ENCODE data around the gene B3GNT7.
A peak's percentile ranks its signal among the peaks of the same experiment; 100 is the strongest.
"Not testable (repeated sequence)": the region's sequence is repeated elsewhere in the genome, so short reads cannot be mapped to it uniquely, and the experiment has no call there.

The B3GNT7 gene, protein sequence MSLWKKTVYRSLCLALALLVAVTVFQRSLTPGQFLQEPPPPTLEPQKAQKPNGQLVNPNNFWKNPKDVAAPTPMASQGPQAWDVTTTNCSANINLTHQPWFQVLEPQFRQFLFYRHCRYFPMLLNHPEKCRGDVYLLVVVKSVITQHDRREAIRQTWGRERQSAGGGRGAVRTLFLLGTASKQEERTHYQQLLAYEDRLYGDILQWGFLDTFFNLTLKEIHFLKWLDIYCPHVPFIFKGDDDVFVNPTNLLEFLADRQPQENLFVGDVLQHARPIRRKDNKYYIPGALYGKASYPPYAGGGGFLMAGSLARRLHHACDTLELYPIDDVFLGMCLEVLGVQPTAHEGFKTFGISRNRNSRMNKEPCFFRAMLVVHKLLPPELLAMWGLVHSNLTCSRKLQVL

DNA sequence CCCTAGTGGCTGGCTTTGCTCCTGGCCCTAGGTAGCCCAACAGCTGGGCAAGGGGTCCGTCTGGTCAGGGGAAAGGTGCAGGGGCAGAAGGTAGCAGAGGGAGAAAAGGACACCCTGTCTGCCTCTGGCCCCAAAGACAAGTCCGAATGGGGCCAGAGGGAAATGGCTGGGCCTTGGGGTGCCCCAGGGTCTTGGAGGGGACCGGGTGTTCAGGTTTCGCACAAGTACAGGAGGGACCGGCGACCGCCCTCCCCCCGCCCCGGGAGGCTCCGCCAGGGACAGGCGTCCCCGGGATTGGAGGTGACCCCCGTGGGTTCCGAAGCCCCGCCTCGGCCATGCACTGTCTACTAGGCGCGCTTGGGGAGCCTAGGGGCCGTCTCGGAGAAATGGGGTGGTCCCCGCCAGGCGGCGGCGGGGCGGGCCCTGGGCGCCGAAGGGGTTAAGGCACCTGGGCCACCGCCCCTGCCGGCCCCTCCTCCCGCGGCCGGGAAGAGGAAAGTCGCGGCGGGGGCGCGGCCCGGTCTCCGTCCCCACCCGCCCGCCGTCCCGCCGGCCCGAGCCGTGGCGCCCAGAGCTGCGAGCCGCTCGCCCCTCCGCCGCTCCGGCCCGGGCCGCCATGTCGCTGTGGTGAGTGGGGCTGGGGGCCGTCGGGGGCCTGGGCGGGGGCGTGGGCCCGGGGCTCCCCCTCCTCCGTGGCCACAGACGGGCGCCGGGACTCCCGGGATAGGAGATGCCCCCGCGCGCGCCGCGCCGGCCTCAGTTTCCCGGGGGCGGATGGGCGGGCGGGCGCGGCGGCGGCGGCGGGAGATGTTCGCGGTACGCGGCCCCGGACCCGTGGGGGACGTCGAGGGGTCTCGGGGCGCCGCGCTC lies at the start of gene B3GNT7:
TSS of gene B3GNT7 (plus strand) at position 523 of the 870 bp plus-strand sequence. CDS start at position 617, 94 bp downstream.
- TF ChIP-seq, protein P1, sequence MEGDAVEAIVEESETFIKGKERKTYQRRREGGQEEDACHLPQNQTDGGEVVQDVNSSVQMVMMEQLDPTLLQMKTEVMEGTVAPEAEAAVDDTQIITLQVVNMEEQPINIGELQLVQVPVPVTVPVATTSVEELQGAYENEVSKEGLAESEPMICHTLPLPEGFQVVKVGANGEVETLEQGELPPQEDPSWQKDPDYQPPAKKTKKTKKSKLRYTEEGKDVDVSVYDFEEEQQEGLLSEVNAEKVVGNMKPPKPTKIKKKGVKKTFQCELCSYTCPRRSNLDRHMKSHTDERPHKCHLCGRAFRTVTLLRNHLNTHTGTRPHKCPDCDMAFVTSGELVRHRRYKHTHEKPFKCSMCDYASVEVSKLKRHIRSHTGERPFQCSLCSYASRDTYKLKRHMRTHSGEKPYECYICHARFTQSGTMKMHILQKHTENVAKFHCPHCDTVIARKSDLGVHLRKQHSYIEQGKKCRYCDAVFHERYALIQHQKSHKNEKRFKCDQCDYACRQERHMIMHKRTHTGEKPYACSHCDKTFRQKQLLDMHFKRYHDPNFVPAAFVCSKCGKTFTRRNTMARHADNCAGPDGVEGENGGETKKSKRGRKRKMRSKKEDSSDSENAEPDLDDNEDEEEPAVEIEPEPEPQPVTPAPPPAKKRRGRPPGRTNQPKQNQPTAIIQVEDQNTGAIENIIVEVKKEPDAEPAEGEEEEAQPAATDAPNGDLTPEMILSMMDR (conservative IDR thresholded peaks at IDR 0.05; ENCODE audit: low read length): no peak
- no peak within 1 kb of the TSS for H3K4me3 ChIP-seq (ENCODE audit: low read length)

DNA sequence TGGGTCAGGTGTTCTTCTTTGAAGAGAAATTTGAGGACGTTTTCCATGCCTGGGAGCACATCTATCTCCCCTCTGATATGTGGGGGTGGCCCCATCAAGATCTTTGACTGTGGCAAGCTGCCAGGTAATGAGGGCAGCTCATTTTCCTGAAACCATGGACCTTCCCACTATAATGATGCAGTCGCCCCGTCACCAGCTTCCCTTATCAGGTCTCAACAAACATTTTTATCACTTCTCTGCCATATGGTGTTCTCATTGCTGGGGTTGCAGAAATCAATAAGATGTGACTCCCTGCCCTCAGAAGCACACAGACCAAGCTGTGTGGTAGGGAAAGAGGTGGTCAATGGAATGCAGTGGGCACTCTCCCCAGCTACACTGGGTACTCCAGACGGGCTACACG lies 48.4 kb upstream of the B3GNT7 start:
- TF ChIP-seq, protein P1 (conservative IDR thresholded peaks at IDR 0.05; ENCODE audit: low read length): no peak
- DNase-seq (ENCODE audit: low read depth): no peak
- no peak overlapping the region for H3K4me3 ChIP-seq (ENCODE audit: low read length)

More for the DNA sequence above, at the start of gene B3GNT7:
- no peak for DNase-seq (ENCODE audit: low read depth)

DNA sequence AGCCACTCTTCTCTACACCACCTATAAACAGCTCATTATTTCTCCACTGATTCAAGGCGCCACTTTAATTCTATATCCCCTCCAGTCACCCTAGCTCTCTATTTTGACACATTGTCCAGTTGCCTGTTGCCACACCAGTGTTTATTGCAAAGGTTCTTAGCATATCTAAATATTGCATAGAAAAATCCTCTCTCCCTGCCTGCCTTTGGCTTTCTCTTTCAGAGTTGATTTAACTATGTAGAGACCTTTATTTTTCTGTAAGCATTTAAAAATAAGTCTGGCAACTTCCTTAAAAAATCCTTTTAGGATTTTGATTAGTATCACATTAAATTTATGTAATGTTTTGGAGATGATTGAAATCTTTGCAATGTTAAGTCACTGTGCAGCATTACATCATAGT lies 47.9 kb upstream of the B3GNT7 start:
- no peak overlapping the region for H3K4me3 ChIP-seq (ENCODE audit: low read length)
- no peak for DNase-seq (ENCODE audit: low read depth)
- TF ChIP-seq, protein P1 (conservative IDR thresholded peaks at IDR 0.05; ENCODE audit: low read length): no peak

DNA sequence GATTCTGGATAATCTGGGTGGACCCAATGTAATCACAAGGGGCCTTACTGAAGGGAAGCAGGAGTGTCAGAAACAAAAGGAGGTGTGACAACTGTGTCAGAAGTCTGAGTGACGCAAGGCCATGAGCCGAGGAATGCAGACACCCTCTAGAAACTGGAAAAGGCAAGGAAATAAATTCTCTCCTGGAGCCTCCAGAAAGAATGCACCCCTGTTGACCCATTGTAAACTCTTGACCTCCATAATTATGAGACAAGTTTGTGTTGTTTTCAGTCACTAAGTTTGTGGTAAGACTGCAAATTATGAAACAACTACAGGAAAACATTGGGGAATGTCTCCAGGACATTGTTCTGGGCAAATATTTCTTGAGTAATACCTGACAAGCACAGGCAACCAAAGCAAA lies 47.3 kb upstream of the B3GNT7 start:
- TF ChIP-seq, protein P1 (conservative IDR thresholded peaks at IDR 0.05; ENCODE audit: low read length): no peak
- no peak overlapping the region for H3K4me3 ChIP-seq (ENCODE audit: low read length)
- DNase-seq (ENCODE audit: low read depth): peak; percentile 67

DNA sequence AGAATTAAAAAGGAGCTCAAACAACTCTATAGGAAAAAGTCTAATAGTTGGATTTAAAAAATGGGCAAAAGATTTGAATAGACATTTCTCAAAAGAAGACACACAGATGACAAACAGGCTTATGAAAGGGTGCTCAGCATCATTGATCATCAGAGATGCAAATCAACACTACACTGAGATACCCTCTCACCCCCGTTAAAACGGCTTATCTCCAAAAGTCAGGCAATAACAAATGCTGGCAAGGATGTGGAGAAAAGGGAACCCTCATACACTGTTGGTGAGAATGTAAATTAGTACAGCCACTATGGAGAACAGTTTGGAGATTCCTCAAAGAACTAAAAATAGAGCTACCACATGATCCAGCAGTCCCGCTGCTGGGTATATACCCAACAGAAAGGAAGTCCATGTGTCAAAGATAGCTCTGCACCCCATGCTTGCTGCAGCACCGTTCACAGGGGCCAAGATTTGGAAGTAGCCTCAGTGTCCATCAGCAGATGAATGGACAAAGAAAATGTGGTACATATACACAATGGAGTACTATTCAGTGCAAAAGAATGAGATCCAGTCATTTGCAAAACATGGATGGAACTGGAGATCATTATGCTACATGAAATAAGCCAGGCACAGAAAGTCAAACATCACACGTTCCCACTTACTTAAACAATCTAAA lies 46.7 kb upstream of the B3GNT7 start:
- no peak for DNase-seq (ENCODE audit: low read depth)
- TF ChIP-seq, protein P1 (conservative IDR thresholded peaks at IDR 0.05; ENCODE audit: low read length): no peak
- H3K4me3 ChIP-seq (ENCODE audit: low read length): no peak overlapping the region

DNA sequence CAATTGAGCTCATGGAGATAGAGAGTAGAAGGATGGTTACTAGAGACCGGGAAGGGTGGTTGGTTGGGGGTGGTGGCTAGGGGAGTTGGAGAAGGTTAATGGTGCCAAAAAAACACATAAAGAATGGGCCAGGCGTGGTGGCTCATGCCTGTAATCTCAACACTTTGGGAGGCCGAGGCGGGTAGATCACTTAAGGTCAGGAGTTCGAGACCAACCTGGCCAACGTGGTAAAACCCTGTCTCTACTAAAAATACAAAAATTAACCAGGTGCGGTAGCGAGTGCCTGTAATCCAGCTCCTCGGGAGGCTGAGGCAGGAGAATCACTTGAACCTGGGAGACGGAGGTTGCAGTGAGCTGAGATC lies 46.2 kb upstream of the B3GNT7 start:
- not testable (repeated sequence) for H3K4me3 ChIP-seq (ENCODE audit: low read length); DNase-seq (ENCODE audit: low read depth)

DNA sequence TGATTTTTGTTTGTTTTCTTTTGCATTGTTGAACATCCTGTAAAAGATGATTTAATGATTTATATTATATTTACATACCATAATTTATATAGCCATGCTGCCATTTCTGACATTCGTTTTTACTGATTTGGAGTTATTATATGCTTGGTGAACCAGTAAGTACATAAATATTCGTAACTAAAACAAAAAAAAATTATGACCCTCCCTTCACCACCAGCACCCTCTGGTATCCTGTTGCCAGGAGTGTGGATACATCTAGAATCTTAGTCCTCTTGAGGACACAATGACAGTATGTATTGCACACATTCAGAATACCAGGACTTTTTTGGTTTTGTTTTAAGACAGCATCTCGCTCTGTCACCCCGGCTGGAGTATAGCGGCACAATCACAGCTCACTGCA lies 43.9 kb upstream of the B3GNT7 start:
- no peak for DNase-seq (ENCODE audit: low read depth)
- H3K4me3 ChIP-seq (ENCODE audit: low read length): no peak overlapping the region
- TF ChIP-seq, protein P1 (conservative IDR thresholded peaks at IDR 0.05; ENCODE audit: low read length): no peak

Measured in AG10803 (cell line).